Ectodermal cell (in vitro differentiated cells): ENCODE data around the gene DHRS4.
"Not testable (repeated sequence)": the region's sequence is repeated elsewhere in the genome, so short reads cannot be mapped to it uniquely, and the experiment has no call there.

ENCODE experiments used
- H3K27ac ChIP-seq: 2 replicates; pipeline ENCODE4 v1.7.0; 2013; ENCODE audit warnings: mild to moderate bottlenecking, low read depth, low read length; ENCODE audit not compliant: insufficient read depth, poor library complexity, severe bottlenecking
- H3K27me3 ChIP-seq: 2 replicates; pipeline ENCODE4 v1.7.0; 2013; ENCODE audit warnings: mild to moderate bottlenecking, low read length; ENCODE audit not compliant: insufficient read depth, control insufficient read depth, poor library complexity, severe bottlenecking
- H3K36me3 ChIP-seq: one replicate; pipeline ENCODE4 v1.7.0; 2013; ENCODE audit warnings: low read length; ENCODE audit not compliant: control insufficient read depth, insufficient read depth
- H3K4me1 ChIP-seq: one replicate; pipeline ENCODE4 v1.7.0; 2013; ENCODE audit warnings: low read length; ENCODE audit not compliant: control insufficient read depth, insufficient read depth
- H3K4me3 ChIP-seq: 2 replicates; pipeline ENCODE4 v1.7.0; 2013; ENCODE audit warnings: low read depth, low read length, control low read depth; ENCODE audit not compliant: insufficient read depth
- H3K9me3 ChIP-seq: 2 replicates; pipeline ENCODE4 v1.7.0; 2013; ENCODE audit warnings: mild to moderate bottlenecking, low read length, moderate library complexity; ENCODE audit not compliant: control insufficient read depth
- WGBS, 2 experiments: methylation state at CpG; one replicate each; pipeline ENCODE4 v1.1.7; 2013; ENCODE audit warnings: missing lambda C conversion rate in 2 of 2; 5-methylcytosine and 5-hydroxymethylcytosine counted together

The DHRS4 gene

DNA sequence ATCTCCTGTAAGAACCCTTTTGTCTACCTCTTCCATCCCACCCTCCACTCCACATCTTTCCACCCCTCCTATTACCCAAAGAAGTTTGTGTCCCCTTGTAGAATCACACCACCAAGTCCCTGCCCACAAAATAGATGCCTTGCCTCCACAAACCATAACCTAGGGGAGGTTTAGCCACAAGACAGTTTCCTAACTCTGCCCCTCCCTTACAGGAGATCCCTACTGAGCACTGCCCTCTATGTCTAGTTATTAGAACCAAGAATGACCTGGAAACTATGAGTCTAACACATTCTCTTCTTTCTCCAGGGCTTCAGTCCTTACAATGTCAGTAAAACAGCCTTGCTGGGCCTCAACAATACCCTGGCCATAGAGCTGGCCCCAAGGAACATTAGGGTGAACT is 47.5 kb downstream of the DHRS4 start:
- not testable (repeated sequence) for H3K9me3 ChIP-seq, H3K4me3 ChIP-seq, H3K27me3 ChIP-seq, H3K27ac ChIP-seq, H3K4me1 ChIP-seq, H3K36me3 ChIP-seq

GRCh38 chr14:24001679-24002078 is 48.1 kb downstream of the DHRS4 start:
- H3K4me3 ChIP-seq, H3K9me3 ChIP-seq, H3K27me3 ChIP-seq, H3K4me1 ChIP-seq, H3K36me3 ChIP-seq, H3K27ac ChIP-seq: not testable (repeated sequence)
- no CpG with 5 or more reads among the region's 2 CpGs for WGBS, 2 experiments

- H3K9me3 ChIP-seq, H3K4me3 ChIP-seq, H3K27me3 ChIP-seq, H3K36me3 ChIP-seq, H3K4me1 ChIP-seq, H3K27ac ChIP-seq: not testable (repeated sequence)
- 15 to 22% methylated on average over 5 to 6 of the region's 15 CpGs for WGBS, 2 experiments
These were observed 52.9 kb downstream of the DHRS4 start for GRCh38 chr14:24006471-24006816.

GRCh38 chr14:24006817-24007652 is 53.5 kb downstream of the DHRS4 start:
- H3K27ac ChIP-seq, H3K9me3 ChIP-seq, H3K4me3 ChIP-seq, H3K27me3 ChIP-seq, H3K4me1 ChIP-seq, H3K36me3 ChIP-seq: not testable (repeated sequence)
- 10 to 14% methylated on average over 44 to 53 of the region's 62 CpGs for WGBS, 2 experiments

- no peaks in the 10 kb centered on the region for H3K27me3 ChIP-seq
- no peaks in the 10 kb centered on the region for H3K36me3 ChIP-seq
- H3K4me3 ChIP-seq, result no peak overlapping the region
- 70 to 71% methylated on average over 2 of the region's 2 CpGs for WGBS, 2 experiments
- no peaks in the 10 kb centered on the region for H3K9me3 ChIP-seq
- no peak overlapping the region for H3K27ac ChIP-seq
- peaks cover 3% of the 10 kb centered on the region for H3K4me1 ChIP-seq
These were observed 57.5 kb downstream of the DHRS4 start for GRCh38 chr14:24011051-24011450.

- WGBS, 2 experiments, result 37 to 52% methylated on average over 4 of the region's 4 CpGs
These were observed 59.2 kb downstream of the DHRS4 start for GRCh38 chr14:24012726-24013273.

GRCh38 chr14:24013654-24014514 is 60.3 kb downstream of the DHRS4 start:
- H3K27ac ChIP-seq, result no peak overlapping the region
- H3K27me3 ChIP-seq, result no peaks in the 10 kb centered on the region
- no peaks in the 10 kb centered on the region for H3K36me3 ChIP-seq
- peaks cover 3% of the 10 kb centered on the region for H3K4me1 ChIP-seq
- WGBS, 2 experiments, result 43 to 50% methylated on average over 11 to 12 of the region's 12 CpGs
- H3K9me3 ChIP-seq, result no peaks in the 10 kb centered on the region
- no peak overlapping the region for H3K4me3 ChIP-seq

More at GRCh38 chr14:24012726-24013273, 59.2 kb downstream of the DHRS4 start:
- not testable (repeated sequence) for H3K27ac ChIP-seq, H3K4me1 ChIP-seq, H3K36me3 ChIP-seq, H3K9me3 ChIP-seq, H3K27me3 ChIP-seq, H3K4me3 ChIP-seq

GRCh38 chr14:24015745-24016144 is 62.2 kb downstream of the DHRS4 start:
- not testable (repeated sequence) for H3K36me3 ChIP-seq, H3K4me3 ChIP-seq, H3K27me3 ChIP-seq, H3K9me3 ChIP-seq, H3K4me1 ChIP-seq, H3K27ac ChIP-seq
- 93 to 94% methylated on average over 6 of the region's 6 CpGs for WGBS, 2 experiments
